ENCODE results near the gene THEMIS.

- TF ChIP-seq CTCF (IDR thresholded peaks at IDR 0.05; ENCODE audit: low read length): no peak
- no peak for TF ChIP-seq EZH2 (IDR thresholded peaks at IDR 0.05; ENCODE audit: borderline replicate concordance, low read length)
Observed at GRCh38 chr6:127832381-127832780, 68.5 kb downstream of the THEMIS start.

Data from OCI-LY1 (cell line).